NCI-H748 (cell line): ENCODE results near the gene OVCA2.

Experiments
- DNase-seq: peaks from one replicate; lab custom pipeline; 2025; ENCODE audit not compliant: unreplicated experiment; lab: John Stamatoyannopoulos, UW

OVCA2 gene

GRCh38 chr17:2053380-2054261, 11.8 kb downstream of the OVCA2 start:
- DNase-seq, result peak; percentile 86

GRCh38 chr17:2054262-2054511, 12.4 kb downstream of the OVCA2 start:
- DNase-seq, result no peak

- DNase-seq, result peak; percentile 81
These were observed 12.9 kb downstream of the OVCA2 start, which contains the start of gene HIC1 for GRCh38 chr17:2054512-2055291. HIC1 (plus strand) TSS chr17:2055103; CDS start chr17:2056691, 1,588 bp downstream.

- DNase-seq, result no peak
These were observed 13.7 kb downstream of the OVCA2 start for GRCh38 chr17:2055292-2056205.

GRCh38 chr17:2056206-2057174, 14.7 kb downstream of the OVCA2 start:
- no peak for DNase-seq

- DNase-seq, result no peak
These were observed 15.4 kb downstream of the OVCA2 start for GRCh38 chr17:2057175-2057759.

- DNase-seq, result no peak
These were observed 16.2 kb downstream of the OVCA2 start for GRCh38 chr17:2057760-2058585.

- no peak for DNase-seq
These were observed 17.0 kb downstream of the OVCA2 start for GRCh38 chr17:2058586-2059546.

- DNase-seq, result no peak
These were observed 17.9 kb downstream of the OVCA2 start for GRCh38 chr17:2059547-2060384.

GRCh38 chr17:2060385-2060658, 18.5 kb downstream of the OVCA2 start:
- DNase-seq, result no peak

- no peak for DNase-seq
These were observed 19.0 kb downstream of the OVCA2 start for GRCh38 chr17:2060681-2061440.

GRCh38 chr17:2061441-2061958, 19.7 kb downstream of the OVCA2 start:
- no peak for DNase-seq

- DNase-seq, result no peak
These were observed 20.9 kb downstream of the OVCA2 start for GRCh38 chr17:2062571-2063183.

GRCh38 chr17:2063261-2064146, 21.7 kb downstream of the OVCA2 start:
- DNase-seq, result no peak

GRCh38 chr17:2064147-2064489, 22.3 kb downstream of the OVCA2 start:
- DNase-seq, result no peak
